ENCODE data around the gene EIF5. TPM values are rescaled to one million over a fixed set of nuclear protein-coding genes. Genes with fewer than 3 reads are reported as not detected.

EIF5 gene
- total and polyA plus RNA-seq, 2 of the 8 experiments (the other 6 are each of a cell fraction or from before 2014, with no cell fraction given), result 179 to 323 TPM

DNA sequence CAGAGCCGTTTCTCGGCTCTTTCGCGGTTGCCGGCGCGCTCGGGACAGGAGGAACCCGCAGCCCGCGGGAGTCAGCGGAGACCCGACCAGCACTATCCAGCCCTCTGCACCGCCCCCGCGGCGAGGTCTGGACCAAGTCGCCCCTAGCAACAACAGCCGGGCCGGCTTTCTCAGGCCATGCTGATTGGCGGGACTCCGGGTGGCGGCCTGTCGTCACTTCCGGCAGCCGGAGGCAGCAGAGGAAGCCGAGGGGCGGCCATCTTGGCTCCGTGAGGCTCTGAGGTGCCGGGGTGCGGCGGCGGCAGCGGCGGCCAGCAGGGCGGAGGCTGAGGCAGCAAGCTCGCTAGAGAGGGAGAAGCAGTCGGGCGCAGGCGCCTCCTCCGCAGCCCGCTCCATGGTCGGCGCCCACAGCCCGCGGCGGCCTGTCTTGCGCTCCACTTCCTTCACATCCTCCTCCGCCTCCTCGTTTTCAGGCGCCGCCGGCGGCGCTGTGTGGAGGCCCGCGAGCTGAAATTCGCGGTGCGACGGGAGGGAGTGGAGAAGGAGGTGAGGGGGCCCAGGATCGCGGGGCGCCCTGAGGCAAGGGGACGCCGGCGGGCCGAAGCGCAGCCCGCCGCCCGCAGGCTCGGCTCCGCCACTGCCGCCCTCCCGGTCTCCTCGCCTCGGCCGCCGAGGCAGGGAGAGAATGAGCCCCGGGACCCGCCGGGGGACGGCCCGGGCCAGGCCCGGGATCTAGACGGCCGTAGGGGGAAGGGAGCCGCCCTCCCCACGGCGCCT is 51.3 kb downstream of the EIF5 start, which contains the start of gene MARK3:
TSS of gene MARK3 (plus strand) at position 264 of the 777 bp plus-strand sequence. CDS start 615 bp downstream, outside the sequence.
- H4K91ac ChIP-seq (replicated peaks; ENCODE audit: insufficient read length, low read length), result peak within 1 kb of the TSS; percentile 93
- peaks cover 24 to 42% of the 10 kb centered on the region in 2 experiments for H3K79me2 ChIP-seq (ENCODE audit: control insufficient read depth in 1 of 2, insufficient read depth in 2 of 2, low read length in 2 of 2)
- no peak within 1 kb of the TSS for H3K14ac ChIP-seq (ENCODE audit: insufficient read length)
- FAIRE-seq, result no peak
- peak within 1 kb of the TSS; percentile 82 to 91 (median 88) for H3K4me3 ChIP-seq (ENCODE audit: extremely low read depth in 1 of 4, insufficient read depth in 2 of 4, low read depth in 3 of 4, low read length in 4 of 4)
- H3K4me2 ChIP-seq (ENCODE audit: insufficient read depth in 1 of 2, low read depth in 2 of 2, low read length in 2 of 2), result peak within 1 kb of the TSS; percentile 93 to 99
- H4K8ac ChIP-seq (ENCODE audit: extremely low read depth, insufficient read depth, low read length), result peak within 1 kb of the TSS; percentile 88
- no peak within 1 kb of the TSS for H3K23ac ChIP-seq (ENCODE audit: insufficient read length)
- H3K4ac ChIP-seq (replicated peaks; ENCODE audit: insufficient read length, low read depth, low read length), result no peak within 1 kb of the TSS
- ChIA-PET CTCF (ENCODE audit: partially characterized antibody) (interaction anchor here (0.8 to 1.7 kb wide), 5 partner anchors 8 to 52 kb away, joined by 3 to 5 read pairs (median 5); no protein-coding TSS in a partner anchor), POLR2A (ENCODE audit: partially characterized antibody) (interaction anchor here (0.6 to 2.5 kb wide), 5 partner anchors 12 to 54 kb away, joined by 3 to 18 read pairs (median 5); partner anchors contain the start of gene EIF5)
- peak within 1 kb of the TSS; percentile 88 for H2BK5ac ChIP-seq (ENCODE audit: low read depth, low read length)
- H3K79me1 ChIP-seq (ENCODE audit: low read depth, low read length), result no peaks in the 10 kb centered on the region; the same call in 1 of the 2 replicates
- H2AK5ac ChIP-seq (ENCODE audit: low read depth, low read length), result no peak within 1 kb of the TSS
- peak within 1 kb of the TSS; percentile 77 to 96 (median 89) for H3K9ac ChIP-seq (replicated peaks in 1 of 4; ENCODE audit: extremely low read depth in 1 of 4, low read depth in 3 of 4, low read length in 3 of 4)
- peak within 1 kb of the TSS; percentile 77 for H3K56ac ChIP-seq (replicated peaks; ENCODE audit: insufficient read length, low read depth, low read length)
- peaks cover 0 to 8% (median 4%) of the 10 kb centered on the region in 4 experiments; a peak in 5 of 7 replicates for H3K4me1 ChIP-seq (replicated peaks in 1 of 4; ENCODE audit: control insufficient read depth in 3 of 4, insufficient read depth in 4 of 4, low read length in 3 of 4)
- peaks cover 9 to 19% of the 10 kb centered on the region in 2 experiments for H4K20me1 ChIP-seq (replicated peaks in 1 of 2; ENCODE audit: control insufficient read depth in 1 of 2, insufficient read depth in 2 of 2, low read length in 2 of 2)
- peaks cover 0 to 10% (median 5%) of the 10 kb centered on the region in 4 experiments; a peak in 3 of 7 replicates for H3K27me3 ChIP-seq (replicated peaks in 1 of 4; ENCODE audit: control insufficient read depth in 3 of 4, extremely low read depth in 1 of 4, insufficient read depth in 3 of 4, low read length in 3 of 4)
- H2BK120ac ChIP-seq (replicated peaks; ENCODE audit: low read depth, low read length), result no peak within 1 kb of the TSS
- peak; percentile 83 to 96 for DNase-seq (ENCODE audit: low read depth in 1 of 2, low spot score in 2 of 2)
- H3K23me2 ChIP-seq (ENCODE audit: low read depth, low read length), result peaks cover 14% of the 10 kb centered on the region
- peak within 1 kb of the TSS; percentile 59 for H4K5ac ChIP-seq (ENCODE audit: insufficient read length, low read depth, low read length)
- H2AFZ ChIP-seq (ENCODE audit: low read length), result peak within 1 kb of the TSS; percentile 73
- no peaks in the 10 kb centered on the region for H3K9me3 ChIP-seq (ENCODE audit: insufficient read depth in 2 of 2, low read depth in 1 of 2, low read length in 1 of 2)
- H2BK12ac ChIP-seq (ENCODE audit: low read depth, low read length), result no peak within 1 kb of the TSS
- H3K27ac ChIP-seq (ENCODE audit: low read depth, low read length), result peak within 1 kb of the TSS; percentile 92
- no peak within 1 kb of the TSS; the same call in 1 of the 2 replicates for H2BK15ac ChIP-seq (ENCODE audit: low read length)
- no peaks in the 10 kb centered on the region for H3K36me3 ChIP-seq (ENCODE audit: control insufficient read depth in 2 of 4, insufficient read depth in 4 of 4, low read length in 3 of 4)
- WGBS, 2 experiments (ENCODE audit: extremely low coverage in 1 of 2, insufficient coverage in 1 of 2, insufficient read length in 1 of 2, insufficient replicate concordance in 2 of 2, low coverage in 1 of 2, low lambda C conversion rate in 2 of 2, missing lambda C conversion rate in 1 of 2), result 1% methylated on average over 75 of the region's 91 CpGs; no CpG with 5 or more reads in 1 of the 2 experiments
- H2BK20ac ChIP-seq (ENCODE audit: low read length), result no peak within 1 kb of the TSS
- peak within 1 kb of the TSS; percentile 83; the same call in 1 of the 2 replicates for H3K18ac ChIP-seq (ENCODE audit: extremely low read depth, low read length)
- TF ChIP-seq SIRT6 (IDR thresholded peaks at IDR 0.05; ENCODE audit: low read length) (no peak), CTBP2 (IDR thresholded peaks at IDR 0.05; ENCODE audit: borderline replicate concordance, insufficient read depth, insufficient read length, low read length) (no peak), TCF12 (IDR thresholded peaks at IDR 0.05; ENCODE audit: low read depth, low read length) (no peak), EP300 (IDR thresholded peaks at IDR 0.05; ENCODE audit: borderline replicate concordance in 1 of 2, low read depth in 2 of 2, low read length in 2 of 2) (no peak), USF2 (IDR thresholded peaks at IDR 0.05; ENCODE audit: low read length) (no peak), SP2 (IDR thresholded peaks at IDR 0.05; ENCODE audit: low read length) (no peak), SP4 (IDR thresholded peaks at IDR 0.05; ENCODE audit: low read length) (0 out of 2 replicates have a peak, but pooled peaks have one; percentile 11), TAF7 (optimal IDR thresholded peaks at IDR 0.05; ENCODE audit: borderline replicate concordance, low read depth, low read length) (no peak), CHD2 (IDR thresholded peaks at IDR 0.05; ENCODE audit: low read length) (no peak), KDM1A (IDR thresholded peaks at IDR 0.05; ENCODE audit: borderline replicate concordance, low read length) (no peak)
